Psoas muscle (tissue), 8 donors: ENCODE measurements around the gene ZNF296. TPM values are rescaled to one million over a fixed set of nuclear protein-coding genes. Genes with fewer than 3 reads are reported as not detected.

Experiments used
- ATAC-seq, 4 donors: fragments of 200-7000 bp; cut with Tn5 transposase; one replicate each; pipeline ENCODE4 v1.9.1; 2020; ENCODE audit warnings: moderate library complexity in 3 of 4, mild to moderate bottlenecking in 2 of 4
- DNase-seq, 2 donors: peaks; one replicate each; pipeline ENCODE4 v3.0.0-alpha.2; 2020
- H3K27ac ChIP-seq: fragments of 200-600 bp; one replicate; pipeline ENCODE4 v1.8.0; 2022
- H3K27me3 ChIP-seq, 3 donors: fragments of 200-600 bp in 1 of 3; one replicate each; pipeline versions ENCODE4 v1.6.1 to v1.8.0; 2013 to 2022; ENCODE audit warnings: low read length in 2 of 3, mild to moderate bottlenecking in 2 of 3, moderate library complexity in 1 of 3; ENCODE audit not compliant: insufficient read depth in 3 of 3
- H3K36me3 ChIP-seq, 2 donors: fragments of 200-600 bp in 1 of 2; one replicate each; pipeline versions ENCODE4 v1.6.1 to v1.8.0; 2013 to 2022; ENCODE audit warnings: low read depth in 1 of 2, mild to moderate bottlenecking in 1 of 2, moderate library complexity in 1 of 2; ENCODE audit not compliant: insufficient read depth in 1 of 2
- H3K4me1 ChIP-seq: fragments of 200-600 bp; one replicate; pipeline ENCODE4 v1.8.0; 2022
- H3K4me3 ChIP-seq: fragments of 200-600 bp; one replicate; pipeline ENCODE4 v1.8.0; 2022; ENCODE audit warnings: mild to moderate bottlenecking
- H3K9me3 ChIP-seq: fragments of 200-600 bp; one replicate; pipeline ENCODE4 v1.8.0; 2022
- WGBS, 3 donors: extraction: QIAGEN DNeasy Blood & Tissue Kit; methylation state at CpG; one replicate each; pipeline versions ENCODE4 v1.1.6 to v1.1.7; 2013; 5-methylcytosine and 5-hydroxymethylcytosine counted together
- intact Hi-C, 2 donors: fragments of 100-400 bp; cut with DNase I; formaldehyde crosslinking; loops; one replicate each; pipeline versions ENCODE4 v1.11.0 to v1.14.2; 2022
- polyA plus RNA-seq, 3 donors: library from polyadenylated mRNA; stranded (reverse); fragments of 200-250 nt; gene quantifications; one replicate each; pipeline ENCODE4 v1.2.3, GENCODE V29; 2013
- total RNA-seq, 4 donors: library from RNA; stranded (reverse); fragmentation: NEBNext Ultra II Directional in 2 of 4; extraction: Animal tissue kit (Norgen Biotek cat#: 25700) in 2 of 4; gene quantifications; one replicate each; pipeline versions ENCODE4 v1.2.1 to v1.2.4, GENCODE V29; 2021 to 2023
- TF ChIP-seq, protein P1 (sequence below): fragments of 200-600 bp; IDR thresholded peaks from one replicate; pipeline ENCODE4 v1.8.0; 2022; ENCODE audit warnings: antibody characterized with exemption
- donor health status: healthy with polysubstance abuse.
- donor health status: DM: no; HTN: no; CAD: no; lungs with moderate emphysema.
- donor health status: Bipolar disorder and iron deficiency.
- donor health status: healthy.
- donor health status: DM: yes; HTN: yes; CAD: no.
- donor health status: DM: no; HTN: no; CAD: no.
- donor health status: DM: no; HTN: no; CAD: no.
- donor health status: DM: yes; HTN: yes; CAD: no.

ZNF296 gene
- total and polyA plus RNA-seq, 7 donors = 0.22 to 0.73 (median 0.40) TPM; not detected in 1

- Histone ChIP-seq H3K4me1 (peaks cover 44% of the 10 kb centered on the region), H3K36me3 (no peaks in the 10 kb centered on the region), H3K27me3 (no peaks in the 10 kb centered on the region), H3K9me3 (no peaks in the 10 kb centered on the region), H3K27ac (peak overlapping the region; percentile 89), H3K4me3 (no peak overlapping the region)
- TF ChIP-seq, protein P1, sequence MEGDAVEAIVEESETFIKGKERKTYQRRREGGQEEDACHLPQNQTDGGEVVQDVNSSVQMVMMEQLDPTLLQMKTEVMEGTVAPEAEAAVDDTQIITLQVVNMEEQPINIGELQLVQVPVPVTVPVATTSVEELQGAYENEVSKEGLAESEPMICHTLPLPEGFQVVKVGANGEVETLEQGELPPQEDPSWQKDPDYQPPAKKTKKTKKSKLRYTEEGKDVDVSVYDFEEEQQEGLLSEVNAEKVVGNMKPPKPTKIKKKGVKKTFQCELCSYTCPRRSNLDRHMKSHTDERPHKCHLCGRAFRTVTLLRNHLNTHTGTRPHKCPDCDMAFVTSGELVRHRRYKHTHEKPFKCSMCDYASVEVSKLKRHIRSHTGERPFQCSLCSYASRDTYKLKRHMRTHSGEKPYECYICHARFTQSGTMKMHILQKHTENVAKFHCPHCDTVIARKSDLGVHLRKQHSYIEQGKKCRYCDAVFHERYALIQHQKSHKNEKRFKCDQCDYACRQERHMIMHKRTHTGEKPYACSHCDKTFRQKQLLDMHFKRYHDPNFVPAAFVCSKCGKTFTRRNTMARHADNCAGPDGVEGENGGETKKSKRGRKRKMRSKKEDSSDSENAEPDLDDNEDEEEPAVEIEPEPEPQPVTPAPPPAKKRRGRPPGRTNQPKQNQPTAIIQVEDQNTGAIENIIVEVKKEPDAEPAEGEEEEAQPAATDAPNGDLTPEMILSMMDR = no peak
- WGBS, 3 donors = 71 to 83% (median 73%) methylated on average over 12 of the region's 12 CpGs
- ATAC-seq (no peak), DNase-seq (no peak)
- intact Hi-C loops = no loop called here
Measured at GRCh38 chr19:45117671-45118070, 41.4 kb upstream of the ZNF296 start.

GRCh38 chr19:45117167-45117594, 40.9 kb upstream of the ZNF296 start:
- DNase-seq (no peak), ATAC-seq (no peak)
- 74 to 82% (median 76%) methylated on average over 16 of the region's 16 CpGs for WGBS, 3 donors

DNA sequence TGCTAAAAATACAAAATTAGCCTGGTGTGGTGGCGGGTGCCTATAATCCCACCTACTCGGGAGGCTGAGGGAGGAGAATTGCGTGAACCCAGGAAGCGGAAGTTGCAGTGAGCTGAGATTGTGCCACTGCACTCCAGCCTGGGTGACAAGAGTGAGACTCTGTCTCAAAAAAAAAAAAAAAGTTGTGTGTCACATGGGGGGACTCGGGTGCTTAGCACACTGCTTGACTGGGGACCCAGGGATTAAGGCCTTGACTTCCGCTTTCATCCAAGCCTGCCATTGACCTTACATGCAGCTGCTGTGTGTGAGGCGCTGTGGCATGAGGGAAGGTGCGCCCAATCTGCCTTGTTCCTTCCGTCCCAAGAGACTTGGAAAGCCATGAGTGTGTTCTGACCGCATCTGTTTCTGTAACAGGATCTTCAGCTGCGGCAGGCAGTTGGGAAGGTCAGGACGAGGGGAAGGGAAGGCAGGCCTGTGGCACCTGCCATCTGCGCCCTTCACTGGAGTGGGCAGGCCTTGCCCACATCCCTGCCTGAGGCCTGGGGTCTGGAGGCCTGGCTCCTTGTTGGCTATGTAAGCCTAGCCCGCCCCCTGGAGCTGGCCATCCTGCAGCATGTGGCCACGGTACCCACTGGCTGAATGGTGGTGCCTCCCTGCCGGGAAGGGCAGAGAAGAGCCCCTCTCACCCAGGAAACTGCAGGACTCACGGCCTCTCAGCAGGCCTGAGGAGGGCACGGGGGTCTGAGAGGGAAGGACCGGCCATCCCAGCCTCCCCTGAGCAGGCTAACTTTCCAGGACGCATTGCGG, 39.7 kb upstream of the ZNF296 start:
- DNase-seq (peak; percentile 47 to 73), ATAC-seq (peak; percentile 90 to 93 (median 92))
- intact Hi-C loops = no loop called here
- Histone ChIP-seq H3K9me3 (no peaks in the 10 kb centered on the region), H3K4me3 (no peak overlapping the region), H3K4me1 (peaks cover 44% of the 10 kb centered on the region), H3K27me3 (no peaks in the 10 kb centered on the region), H3K36me3 (no peaks in the 10 kb centered on the region), H3K27ac (peak overlapping the region; percentile 89)
- 53 to 60% (median 58%) methylated on average over 21 of the region's 21 CpGs for WGBS, 3 donors
- TF ChIP-seq, protein P1 = no peak

More at GRCh38 chr19:45117167-45117594, 40.9 kb upstream of the ZNF296 start:
- Histone ChIP-seq H3K27ac (peak overlapping the region; percentile 89), H3K4me1 (peaks cover 44% of the 10 kb centered on the region), H3K36me3 (no peaks in the 10 kb centered on the region), H3K27me3 (no peaks in the 10 kb centered on the region), H3K9me3 (no peaks in the 10 kb centered on the region), H3K4me3 (no peak overlapping the region)
- TF ChIP-seq, protein P1 = no peak
- intact Hi-C loops = no loop called here

DNA sequence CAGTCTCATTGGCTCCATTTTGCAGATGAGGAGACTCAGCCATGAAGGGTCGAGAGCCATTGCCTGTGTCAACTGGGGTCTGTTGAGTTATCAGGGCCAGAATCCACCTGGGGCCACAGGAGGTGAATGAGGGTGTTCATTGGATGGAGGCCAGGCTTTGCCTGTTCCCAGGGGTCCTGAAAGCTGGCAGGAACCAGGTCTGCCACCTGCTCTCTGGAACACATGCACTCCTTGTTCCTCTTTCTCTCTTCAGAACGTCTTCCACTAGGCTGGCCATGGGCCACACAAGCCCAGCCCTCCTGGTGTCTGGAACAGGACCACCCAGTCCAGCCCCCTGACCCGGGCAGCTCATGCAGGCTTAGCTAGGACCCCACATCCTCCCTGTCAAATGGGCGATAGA, 37.8 kb upstream of the ZNF296 start:
- ATAC-seq (no peak), DNase-seq (no peak)
- intact Hi-C loops = no loop called here
- H3K27me3 ChIP-seq = no peaks in the 10 kb centered on the region
- H3K4me3 ChIP-seq = no peak overlapping the region
- no peaks in the 10 kb centered on the region for H3K9me3 ChIP-seq
- H3K27ac ChIP-seq = no peak overlapping the region
- TF ChIP-seq, protein P1 = no peak
- WGBS, 3 donors = 75 to 83% (median 79%) methylated on average over 4 of the region's 4 CpGs
- peaks cover 46% of the 10 kb centered on the region for H3K4me1 ChIP-seq
- H3K36me3 ChIP-seq = no peaks in the 10 kb centered on the region
